Osteoblast (primary cell): Measurements from ENCODE around the gene SPHK2. TPM values are rescaled to one million over a fixed set of nuclear protein-coding genes. Genes with fewer than 3 reads are reported as not detected.

Experiments used
- DNase-seq: peaks from one replicate; pipeline ENCODE4 v3.0.0; 2011; ENCODE audit warnings: low spot score, mixed read lengths; ENCODE audit not compliant: insufficient read length; ENCODE audit errors: missing footprints
- H2AFZ ChIP-seq: 2 replicates; pipeline ENCODE4 v1.6.0; 2011; ENCODE audit warnings: mild to moderate bottlenecking, low read length
- H3K27ac ChIP-seq: 2 replicates; pipeline ENCODE4 v1.5.1; 2011; ENCODE audit warnings: mild to moderate bottlenecking, low read depth, low read length, moderate library complexity
- H3K27me3 ChIP-seq: 2 replicates; pipeline ENCODE4 v1.6.0; 2012; ENCODE audit warnings: mild to moderate bottlenecking, control low read depth, inconsistent platforms, low read length, moderate library complexity; ENCODE audit not compliant: insufficient read depth
- H3K36me3 ChIP-seq: 2 replicates; pipeline ENCODE4 v1.5.1; 2011; ENCODE audit warnings: mild to moderate bottlenecking, low read length, control low read depth, moderate library complexity; ENCODE audit not compliant: insufficient read depth
- H3K4me1 ChIP-seq: 2 replicates; pipeline ENCODE4 v1.5.1; 2011; ENCODE audit warnings: mild to moderate bottlenecking, low read length, control low read depth, moderate library complexity; ENCODE audit not compliant: insufficient read depth
- H3K4me2 ChIP-seq: 2 replicates; pipeline ENCODE4 v1.6.0; 2011; ENCODE audit warnings: mild to moderate bottlenecking, low read length; ENCODE audit not compliant: insufficient read depth
- H3K4me3 ChIP-seq: fragments of 200-600 bp; sonication (generic); 3 replicates; pipeline ENCODE4 v1.5.1; 2012; ENCODE audit warnings: mild to moderate bottlenecking, low read length, inconsistent platforms; ENCODE audit not compliant: insufficient read depth
- H3K79me2 ChIP-seq: 2 replicates; pipeline ENCODE4 v1.6.0; 2012; ENCODE audit warnings: mild to moderate bottlenecking, low read length, control low read depth, inconsistent platforms; ENCODE audit not compliant: insufficient read depth
- H3K9me3 ChIP-seq: 2 replicates; pipeline ENCODE4 v1.5.1; 2011; ENCODE audit warnings: low read depth, low read length, control low read depth
- H4K20me1 ChIP-seq: 2 replicates; pipeline ENCODE4 v1.6.0; 2012; ENCODE audit warnings: mild to moderate bottlenecking, low read length, control low read depth; ENCODE audit not compliant: insufficient read depth
- CTCF ChIP-seq: IDR thresholded peaks from 2 replicates; pipeline ENCODE4 v1.5.1; 2011; ENCODE audit warnings: mild to moderate bottlenecking, low read depth, low read length, moderate library complexity; ENCODE audit errors: extremely low read depth
- total RNA-seq: library from RNA; depleted of rRNA; stranded (reverse); fragments of >200 nt; gene quantifications from 2 replicates; pipeline ENCODE4 v1.2.3, GENCODE V29; 2012

SPHK2 gene
- total RNA-seq, 1 donor = 13.0 TPM

GRCh38 chr19:48595833-48596232 is 23.5 kb upstream of the SPHK2 start:
- Histone ChIP-seq H4K20me1 (no peaks in the 10 kb centered on the region), H3K27me3 (no peaks in the 10 kb centered on the region), H3K4me2 (no peak overlapping the region), H3K36me3 (no peaks in the 10 kb centered on the region), H3K4me3 (no peak overlapping the region), H3K9me3 (no peaks in the 10 kb centered on the region), H2AFZ (no peak overlapping the region), H3K79me2 (no peaks in the 10 kb centered on the region), H3K27ac (no peak overlapping the region), H3K4me1 (no peaks in the 10 kb centered on the region)
- no peak for TF ChIP-seq CTCF
- DNase-seq = peak; percentile 49

GRCh38 chr19:48596237-48596636 is 23.1 kb upstream of the SPHK2 start:
- Histone ChIP-seq H3K4me3 (no peak overlapping the region), H3K4me2 (no peak overlapping the region), H3K79me2 (no peaks in the 10 kb centered on the region), H3K4me1 (no peaks in the 10 kb centered on the region), H4K20me1 (no peaks in the 10 kb centered on the region), H3K9me3 (no peaks in the 10 kb centered on the region), H3K36me3 (no peaks in the 10 kb centered on the region), H3K27me3 (no peaks in the 10 kb centered on the region), H3K27ac (no peak overlapping the region), H2AFZ (no peak overlapping the region)
- TF ChIP-seq CTCF = no peak
- peak; percentile 30 for DNase-seq

- H3K27ac ChIP-seq = no peak overlapping the region
- no peaks in the 10 kb centered on the region for H3K9me3 ChIP-seq
- no peak for TF ChIP-seq CTCF
- no peak overlapping the region for H3K4me2 ChIP-seq
- H3K4me1 ChIP-seq = no peaks in the 10 kb centered on the region
- no peak overlapping the region for H3K4me3 ChIP-seq
- no peaks in the 10 kb centered on the region for H3K36me3 ChIP-seq
- H2AFZ ChIP-seq = no peak overlapping the region
- DNase-seq = peak; percentile 26
- H3K27me3 ChIP-seq = no peaks in the 10 kb centered on the region
- no peaks in the 10 kb centered on the region for H4K20me1 ChIP-seq
- no peaks in the 10 kb centered on the region for H3K79me2 ChIP-seq
Observed at GRCh38 chr19:48596679-48597465, 22.4 kb upstream of the SPHK2 start.

- Histone ChIP-seq H2AFZ (no peak overlapping the region), H3K9me3 (no peaks in the 10 kb centered on the region), H3K79me2 (no peaks in the 10 kb centered on the region), H4K20me1 (no peaks in the 10 kb centered on the region), H3K27ac (no peak overlapping the region), H3K27me3 (no peaks in the 10 kb centered on the region), H3K4me1 (no peaks in the 10 kb centered on the region), H3K4me3 (no peak overlapping the region), H3K4me2 (no peak overlapping the region), H3K36me3 (no peaks in the 10 kb centered on the region)
- TF ChIP-seq CTCF = no peak
- DNase-seq = peak; percentile 66
Observed at GRCh38 chr19:48598996-48599700, 20.2 kb upstream of the SPHK2 start.
